ENCODE results near the gene MLIP.
"Not testable (repeated sequence)": the region's sequence is repeated elsewhere in the genome, so short reads cannot be mapped to it uniquely, and the experiment has no call there.

The MLIP gene

DNA sequence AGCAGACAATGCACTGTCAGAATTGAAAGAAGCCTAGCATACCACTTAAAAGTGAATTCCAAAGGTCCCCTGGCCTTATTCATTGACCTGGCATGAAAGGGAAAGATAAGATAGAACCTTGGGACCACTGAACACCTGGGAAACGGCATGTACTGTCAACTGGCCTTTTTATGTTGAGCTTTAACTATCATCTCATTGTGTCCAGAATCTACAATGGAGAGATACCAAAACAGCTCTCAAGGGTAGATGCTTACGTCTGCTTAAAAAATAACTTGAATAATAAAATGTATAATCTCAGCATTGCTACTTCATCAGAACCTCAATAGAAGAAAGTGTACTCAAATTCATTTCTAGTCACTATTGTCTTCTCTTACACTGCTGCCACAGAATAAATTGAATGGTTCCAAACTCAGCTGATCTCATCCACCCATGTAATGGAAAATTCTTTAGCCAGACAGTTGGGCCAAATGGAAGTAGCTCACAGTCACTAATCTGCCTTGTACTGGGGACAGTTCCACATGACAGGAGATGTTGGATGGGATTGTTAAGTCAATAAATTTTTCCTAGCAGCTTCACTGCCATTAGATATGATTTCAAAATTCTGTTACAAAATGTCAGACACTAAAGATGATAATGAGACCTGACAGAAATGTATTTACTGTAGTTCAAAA is 93.8 kb downstream of the MLIP start:
- Histone ChIP-seq H3K27ac (no peak overlapping the region), H3K4me3 (no peak overlapping the region)

DNA sequence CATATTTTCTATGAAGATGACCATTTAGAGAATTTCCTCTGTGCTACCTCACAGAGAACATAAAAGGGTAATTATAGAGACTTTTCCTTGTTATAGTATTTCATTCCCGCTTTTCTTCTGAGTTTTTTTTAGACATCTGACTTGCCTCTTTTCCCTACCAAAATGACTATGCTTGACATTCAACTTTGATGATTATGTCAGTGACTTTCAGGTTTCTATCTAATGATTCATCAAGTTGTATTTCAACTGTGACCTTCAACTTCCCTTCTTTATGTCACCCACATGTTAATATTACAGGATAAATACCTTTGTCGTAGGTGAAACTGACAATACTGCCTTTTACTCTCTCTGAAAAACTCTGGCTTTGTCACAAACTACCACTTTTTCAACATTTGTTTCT is 95.3 kb downstream of the MLIP start:
- Histone ChIP-seq H3K4me3 (no peak overlapping the region), H3K27ac (no peak overlapping the region)

DNA sequence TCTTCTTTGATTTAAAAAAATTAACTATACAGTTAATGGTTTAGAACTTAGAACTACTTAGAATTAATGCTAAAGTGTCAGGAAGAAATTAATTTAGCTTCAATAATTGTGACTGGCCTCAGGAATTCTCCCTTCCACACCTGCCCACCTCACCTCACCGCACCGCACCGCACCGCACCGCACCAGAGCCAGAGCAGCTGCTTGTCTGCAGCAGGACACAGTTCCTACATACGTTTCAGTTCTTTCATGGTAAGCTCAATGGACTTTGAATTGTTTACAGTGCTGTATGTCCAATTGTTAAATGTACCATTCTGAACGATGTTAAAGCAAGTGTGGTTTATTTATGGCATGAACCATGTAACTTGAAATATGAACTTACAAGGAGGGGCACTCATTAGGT is 98.7 kb downstream of the MLIP start:
- not testable (repeated sequence) for H3K4me3 ChIP-seq, H3K27ac ChIP-seq

DNA sequence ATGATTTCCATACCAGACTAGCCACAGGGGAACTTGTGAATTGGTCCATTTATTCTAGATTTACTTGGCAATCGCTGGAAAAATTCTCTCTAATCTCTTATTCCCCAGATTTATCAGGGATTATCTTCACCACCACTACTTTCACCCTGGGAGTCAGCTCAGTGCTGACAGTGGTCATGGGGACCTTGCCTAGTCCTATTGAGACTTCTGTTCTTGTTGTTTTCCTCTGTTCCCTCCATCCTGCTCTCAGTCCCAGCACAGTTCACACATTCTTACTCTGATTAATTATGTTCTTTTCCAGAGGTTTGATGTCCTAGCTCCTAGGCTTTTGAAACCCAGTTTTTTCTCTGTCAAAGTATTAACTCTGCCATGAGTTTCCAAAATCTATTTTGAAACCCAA is 103.0 kb downstream of the MLIP start:
- H3K4me3 ChIP-seq, result no peak overlapping the region
- H3K27ac ChIP-seq, result no peak overlapping the region

GRCh38 chr6:54216336-54216735 is 105.1 kb downstream of the MLIP start:
- H3K4me3 ChIP-seq, result no peak overlapping the region

GRCh38 chr6:54217018-54217417 is 105.8 kb downstream of the MLIP start:
- H3K4me3 ChIP-seq, result no peak overlapping the region
- H3K27ac ChIP-seq, result no peak overlapping the region

More at GRCh38 chr6:54216336-54216735, 105.1 kb downstream of the MLIP start:
- no peak overlapping the region for H3K27ac ChIP-seq

DNA sequence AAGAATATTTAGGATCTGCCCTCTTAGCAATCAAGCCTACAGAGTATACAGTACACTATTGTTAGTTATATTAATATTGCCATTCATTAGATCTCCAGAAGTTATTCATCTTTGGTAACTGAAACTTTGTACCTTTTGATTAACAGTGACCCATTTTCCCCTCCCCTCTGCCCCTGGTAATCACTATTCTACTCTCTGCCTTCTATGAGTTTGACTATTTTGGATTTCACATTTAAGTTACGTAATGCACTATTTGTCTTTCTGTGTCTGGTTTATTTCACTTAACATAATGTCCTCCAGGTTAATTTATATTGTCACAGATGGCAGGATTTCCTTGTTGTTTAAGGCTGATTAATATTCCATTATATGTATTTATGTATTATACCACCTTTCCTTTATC is 111.0 kb downstream of the MLIP start:
- H3K4me3 ChIP-seq, result no peak overlapping the region

DNA sequence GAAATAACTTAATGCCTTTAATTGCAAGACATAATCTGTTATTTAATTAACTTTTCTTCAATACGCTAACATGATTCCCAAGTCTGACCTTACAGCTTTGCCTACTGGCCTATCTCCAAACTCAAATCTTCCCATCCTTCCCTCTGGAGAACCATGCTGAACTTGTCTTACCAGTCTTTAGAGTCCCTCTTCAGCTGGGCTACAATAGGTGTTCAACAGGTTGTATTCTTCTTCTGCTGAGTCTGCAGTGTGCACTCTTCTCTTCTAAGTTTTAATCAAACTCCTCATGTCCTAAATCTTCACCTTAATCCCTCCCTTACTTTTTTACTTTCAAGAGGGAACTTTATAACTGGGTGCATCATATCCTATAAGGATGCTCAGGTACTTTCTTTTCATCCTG is 121.5 kb downstream of the MLIP start:
- H3K27ac ChIP-seq, result no peak overlapping the region
- no peak overlapping the region for H3K4me3 ChIP-seq

More for the DNA sequence above, 111.0 kb downstream of the MLIP start:
- H3K27ac ChIP-seq, result no peak overlapping the region

DNA sequence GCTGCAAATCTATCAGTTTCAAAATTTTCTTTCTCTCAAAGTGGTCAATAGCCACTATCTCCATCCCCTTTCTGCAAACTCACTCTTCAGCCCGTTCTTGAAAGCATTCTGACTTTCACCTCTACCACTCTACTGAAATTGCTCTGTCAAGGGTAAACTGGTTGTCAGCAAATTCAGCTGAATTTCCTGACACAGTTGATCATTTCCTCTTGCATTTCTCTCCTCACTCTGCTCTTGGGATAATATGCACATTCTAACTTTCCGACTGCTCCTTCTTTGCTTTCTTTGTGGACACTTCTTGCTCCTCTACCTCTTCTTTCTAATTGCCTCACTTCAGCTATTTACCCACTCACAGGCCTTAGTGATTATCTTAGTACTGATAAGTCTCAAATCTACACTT is 123.3 kb downstream of the MLIP start:
- no peak overlapping the region for H3K27ac ChIP-seq
- no peak overlapping the region for H3K4me3 ChIP-seq

DNA sequence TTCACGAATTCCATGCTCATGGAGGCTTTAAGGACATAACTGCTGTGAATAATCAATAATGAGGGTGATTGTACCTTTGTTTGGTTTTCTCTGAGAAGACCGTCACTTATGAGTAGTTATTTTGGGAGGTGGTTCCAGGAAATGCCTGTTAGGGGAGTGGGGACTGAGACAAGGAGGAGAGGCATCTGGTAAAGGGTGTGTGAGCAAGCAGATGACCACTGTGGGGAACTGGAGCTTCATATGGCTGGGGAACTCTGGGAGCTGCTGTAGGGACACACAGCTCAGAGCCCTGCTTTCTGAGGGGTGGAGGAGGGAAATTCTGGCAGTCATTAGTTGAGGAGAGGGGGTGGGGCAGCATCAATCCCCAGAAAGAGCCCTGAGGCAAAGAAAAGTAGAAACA is 125.7 kb downstream of the MLIP start:
- Histone ChIP-seq H3K27ac (no peak overlapping the region), H3K4me3 (no peak overlapping the region)

GRCh38 chr6:54238396-54238795 is 127.2 kb downstream of the MLIP start:
- H3K4me3 ChIP-seq, result no peak overlapping the region
- no peak overlapping the region for H3K27ac ChIP-seq

DNA sequence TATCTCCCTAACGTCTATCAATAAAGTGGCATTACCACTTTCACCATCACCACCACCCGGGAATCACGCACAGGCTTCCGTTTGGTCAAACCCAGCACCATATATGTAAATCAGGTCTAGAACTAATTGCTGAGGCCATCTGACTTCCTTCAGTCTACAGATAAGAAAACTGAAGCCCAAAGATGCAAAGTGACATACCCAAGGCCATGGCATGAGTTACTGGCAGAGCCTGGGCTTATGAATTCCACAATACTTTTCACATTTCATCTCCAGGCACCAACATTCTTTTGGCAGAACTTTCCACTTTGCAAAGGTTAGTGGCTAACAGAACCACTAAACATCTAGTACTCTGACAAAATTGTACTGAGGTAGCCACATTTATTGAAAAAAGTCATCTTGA is 132.5 kb downstream of the MLIP start:
- no peak overlapping the region for H3K27ac ChIP-seq
- no peak overlapping the region for H3K4me3 ChIP-seq

- no peak overlapping the region for H3K27ac ChIP-seq
- no peak overlapping the region for H3K4me3 ChIP-seq
Measured at GRCh38 chr6:54244430-54244829, 133.2 kb downstream of the MLIP start.

DNA sequence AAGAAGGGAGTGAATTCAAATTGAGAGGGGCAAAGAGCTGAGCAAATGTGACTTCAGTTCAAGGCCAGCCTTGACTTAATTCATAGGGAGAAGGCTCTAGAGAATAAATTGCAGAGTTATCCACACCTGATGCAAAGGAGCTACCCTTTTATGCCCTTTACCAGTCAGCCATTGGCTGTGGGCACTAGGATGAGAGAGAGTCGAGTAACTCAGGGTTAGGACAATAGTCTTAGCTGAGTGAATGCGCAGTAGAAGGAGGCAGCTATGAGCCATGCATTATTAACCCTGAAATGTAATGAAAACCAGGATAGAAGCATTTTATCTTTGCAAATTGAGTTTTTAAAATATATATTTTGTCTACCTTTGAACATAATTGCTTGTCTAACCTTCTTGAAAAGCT is 134.0 kb downstream of the MLIP start:
- no peak overlapping the region for H3K4me3 ChIP-seq

GRCh38 chr6:54248319-54248718 is 137.1 kb downstream of the MLIP start:
- Histone ChIP-seq H3K27ac (no peak overlapping the region), H3K4me3 (no peak overlapping the region)

More for the DNA sequence above, 134.0 kb downstream of the MLIP start:
- no peak overlapping the region for H3K27ac ChIP-seq

DNA sequence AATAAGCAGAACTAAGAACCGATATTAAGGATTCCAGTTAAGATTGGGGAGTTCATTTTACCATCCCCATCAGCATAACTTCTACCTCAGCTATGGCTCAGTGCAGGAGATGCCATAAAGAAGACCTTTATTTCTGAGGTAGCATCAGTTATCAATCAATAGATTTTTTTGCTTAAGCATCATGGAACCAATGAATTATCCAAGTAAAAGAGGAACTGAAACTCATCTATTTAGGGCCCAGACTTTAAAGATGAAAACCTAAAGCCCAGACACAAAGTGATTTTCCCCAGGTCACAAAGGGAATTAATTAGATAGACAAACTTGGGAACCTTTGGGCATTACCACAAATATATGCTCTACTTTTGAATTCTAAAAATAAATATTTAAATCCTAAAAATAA is 137.8 kb downstream of the MLIP start:
- Histone ChIP-seq H3K27ac (no peak overlapping the region), H3K4me3 (no peak overlapping the region)

DNA sequence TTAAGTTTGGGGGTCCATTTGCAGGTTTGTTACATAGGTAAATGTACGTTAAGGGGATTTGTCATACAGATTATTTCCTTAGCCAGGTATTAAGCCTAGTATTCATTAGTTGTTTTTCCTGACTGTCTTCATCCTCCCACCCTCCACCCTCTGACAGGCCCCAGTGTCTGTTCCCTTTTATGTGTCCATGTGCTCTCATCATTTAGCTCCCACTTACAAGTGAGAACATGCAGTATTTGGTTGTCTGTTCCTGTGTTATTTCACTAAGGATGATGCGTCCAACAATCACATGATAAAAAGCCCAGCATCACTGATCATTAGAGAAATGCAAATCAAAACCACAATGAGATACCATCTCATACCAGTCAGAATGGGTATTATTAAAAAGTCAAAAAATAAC is 138.6 kb downstream of the MLIP start:
- H3K4me3 ChIP-seq, H3K27ac ChIP-seq: not testable (repeated sequence)

- Histone ChIP-seq H3K4me3 (no peak overlapping the region), H3K27ac (no peak overlapping the region)
Measured at GRCh38 chr6:54252496-54252895, 141.3 kb downstream of the MLIP start.

DNA sequence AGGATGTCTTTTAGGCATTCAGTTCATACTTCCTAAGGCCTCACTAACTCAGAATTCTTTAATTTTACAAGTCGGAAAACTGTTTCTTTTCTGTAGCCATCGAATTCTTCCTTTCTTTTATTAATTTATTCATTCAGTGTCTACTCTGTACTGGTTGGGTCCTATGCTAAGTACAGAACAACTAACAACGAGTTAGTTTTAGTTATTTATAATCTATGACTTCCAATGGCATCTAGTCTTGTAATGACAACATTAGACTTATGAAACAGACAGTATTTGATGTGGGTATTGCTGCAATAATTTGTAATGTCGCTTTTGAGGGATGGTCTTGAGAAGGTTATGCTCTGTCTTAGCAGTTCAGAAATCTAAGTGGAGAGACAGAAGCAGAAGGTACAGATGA is 141.7 kb downstream of the MLIP start:
- Histone ChIP-seq H3K27ac (no peak overlapping the region), H3K4me3 (no peak overlapping the region)

- no peak overlapping the region for H3K27ac ChIP-seq
- H3K4me3 ChIP-seq, result no peak overlapping the region
Measured at GRCh38 chr6:54254886-54255285, 143.6 kb downstream of the MLIP start.

DNA sequence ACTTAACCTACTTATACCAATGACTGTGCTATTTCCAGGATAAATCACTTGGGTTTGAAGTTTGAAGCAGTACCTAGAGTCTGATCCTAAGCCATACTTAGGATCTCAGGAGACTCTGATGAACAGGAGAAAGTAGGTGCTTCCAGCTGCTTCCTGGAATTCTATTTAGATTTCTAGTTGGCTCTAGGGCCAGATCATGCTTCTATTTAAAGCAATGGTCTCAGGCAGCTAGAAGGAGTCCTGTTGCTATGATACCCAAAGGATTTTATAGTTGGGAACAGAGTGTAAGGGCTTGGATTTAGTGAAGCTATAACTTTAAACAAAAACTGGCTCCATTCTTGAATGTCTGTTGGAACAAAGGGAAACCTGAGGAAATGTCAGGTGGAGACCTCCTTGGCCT is 144.6 kb downstream of the MLIP start:
- no peak overlapping the region for H3K4me3 ChIP-seq
- no peak overlapping the region for H3K27ac ChIP-seq

GRCh38 chr6:54260025-54260424 is 148.8 kb downstream of the MLIP start:
- Histone ChIP-seq H3K4me3 (no peak overlapping the region), H3K27ac (no peak overlapping the region)
